ENCODE measurements around the gene ZSWIM8. TPM values are rescaled to one million over a fixed set of nuclear protein-coding genes. Genes with fewer than 3 reads are reported as not detected.

ZSWIM8 gene
- total and polyA plus RNA-seq, 5 donors, result 53.3 to 67.3 (median 62.6) TPM

- intact Hi-C loops (cut with DNase I), result no loop called here
Observed at GRCh38 chr10:73838008-73838567, 52.7 kb downstream of the ZSWIM8 start.

GRCh38 chr10:73838827-73839226, 53.4 kb downstream of the ZSWIM8 start:
- Histone ChIP-seq H3K4me1 (ENCODE audit: control insufficient read depth, insufficient read depth, low read length) (no peaks in the 10 kb centered on the region), H3K27ac (ENCODE audit: low read length) (no peak overlapping the region), H3K9me3 (ENCODE audit: control insufficient read depth, low read length) (no peaks in the 10 kb centered on the region), H3K4me3 (ENCODE audit: low read length) (no peak overlapping the region), H3K27me3 (ENCODE audit: control insufficient read depth, insufficient read depth) (no peaks in the 10 kb centered on the region)
- intact Hi-C loops (cut with DNase I), result no loop called here
- 95% methylated on average over 8 of the region's 8 CpGs for WGBS
- DNase-seq (no peak), ATAC-seq (no peak)

More at GRCh38 chr10:73838008-73838567, 52.7 kb downstream of the ZSWIM8 start:
- H3K27me3 ChIP-seq (ENCODE audit: control insufficient read depth, insufficient read depth), result no peaks in the 10 kb centered on the region
- DNase-seq (peak in 1 of 3 donors; percentile 13), ATAC-seq (no peak)
- no peak overlapping the region for H3K4me3 ChIP-seq (ENCODE audit: low read length)
- H3K4me1 ChIP-seq (ENCODE audit: control insufficient read depth, insufficient read depth, low read length), result no peaks in the 10 kb centered on the region
- H3K9me3 ChIP-seq (ENCODE audit: control insufficient read depth, low read length), result no peaks in the 10 kb centered on the region
- H3K27ac ChIP-seq (ENCODE audit: low read length), result no peak overlapping the region
- WGBS, result 85% methylated on average over 3 of the region's 3 CpGs

DNA sequence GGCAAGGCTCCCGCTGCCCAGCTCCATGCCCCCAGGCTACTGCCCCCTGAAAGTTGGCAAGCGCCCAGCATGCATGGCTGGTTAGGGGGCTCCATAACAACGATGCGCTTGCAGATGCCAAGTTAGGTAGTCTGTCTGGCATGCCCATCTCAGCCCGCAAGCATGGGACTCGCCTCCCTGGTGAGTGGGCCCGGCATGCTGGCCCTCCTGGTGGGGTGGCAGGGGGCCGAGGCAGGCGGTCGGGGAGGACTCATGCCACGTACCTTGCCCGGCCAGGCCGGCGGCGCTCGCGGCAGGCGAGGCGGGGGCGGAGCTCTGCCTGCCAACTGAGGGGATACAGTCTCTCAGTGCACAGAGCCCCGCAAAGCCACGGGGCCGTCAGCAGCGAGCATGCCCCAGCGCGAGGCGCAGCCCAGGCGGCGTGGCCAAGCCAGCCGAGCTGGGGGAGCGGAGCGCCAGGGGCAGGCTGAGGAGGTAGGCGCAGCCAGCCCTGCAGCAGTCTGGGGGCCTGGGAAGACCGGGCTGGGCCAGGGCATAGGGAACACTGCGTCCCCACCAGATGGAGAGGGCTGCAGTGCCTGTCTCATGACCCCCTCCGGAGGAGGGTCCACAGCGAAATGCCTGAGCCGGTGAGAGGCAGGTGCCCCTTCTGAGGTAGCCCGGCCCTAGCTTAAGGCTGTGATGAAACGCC, 54.0 kb downstream of the ZSWIM8 start:
- no peaks in the 10 kb centered on the region for H3K4me1 ChIP-seq (ENCODE audit: control insufficient read depth, insufficient read depth, low read length)
- intact Hi-C loops (cut with DNase I), result no loop called here
- H3K27ac ChIP-seq (ENCODE audit: low read length), result no peak overlapping the region
- no peak overlapping the region for H3K4me3 ChIP-seq (ENCODE audit: low read length)
- H3K27me3 ChIP-seq (ENCODE audit: control insufficient read depth, insufficient read depth), result no peaks in the 10 kb centered on the region
- DNase-seq (peak in 1 of 3 donors; percentile 62), ATAC-seq (no peak)
- H3K9me3 ChIP-seq (ENCODE audit: control insufficient read depth, low read length), result no peaks in the 10 kb centered on the region
- 96% methylated on average over 40 of the region's 40 CpGs for WGBS

DNA sequence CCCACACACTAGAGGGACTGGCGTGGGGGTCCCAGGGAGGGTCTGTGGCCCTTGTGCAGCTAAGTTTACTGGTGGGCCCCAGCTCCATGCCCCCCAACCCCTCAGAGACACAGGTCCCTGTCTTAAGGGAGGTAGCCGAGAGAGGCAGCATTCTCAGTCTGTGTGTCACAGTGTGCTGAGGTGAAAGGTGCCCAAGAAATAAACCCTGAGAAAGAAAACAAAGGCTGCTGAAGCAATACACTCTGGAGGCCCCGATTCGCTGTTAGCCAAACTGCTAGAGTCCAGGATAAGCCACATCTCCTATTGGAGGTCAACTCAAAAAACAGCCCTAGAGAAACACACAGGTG, 54.6 kb downstream of the ZSWIM8 start:
- Histone ChIP-seq H3K9me3 (ENCODE audit: control insufficient read depth, low read length) (no peaks in the 10 kb centered on the region), H3K4me3 (ENCODE audit: low read length) (no peak overlapping the region), H3K4me1 (ENCODE audit: control insufficient read depth, insufficient read depth, low read length) (no peaks in the 10 kb centered on the region), H3K27me3 (ENCODE audit: control insufficient read depth, insufficient read depth) (no peaks in the 10 kb centered on the region), H3K27ac (ENCODE audit: low read length) (no peak overlapping the region)
- peak in 1 of 3 donors; percentile 24 for DNase-seq
- 98% methylated on average over 4 of the region's 4 CpGs for WGBS
- no peak for ATAC-seq
- intact Hi-C loops (cut with DNase I), result no loop called here

GRCh38 chr10:73840403-73841060, 55.1 kb downstream of the ZSWIM8 start:
- Histone ChIP-seq H3K27me3 (ENCODE audit: control insufficient read depth, insufficient read depth) (no peaks in the 10 kb centered on the region), H3K4me1 (ENCODE audit: control insufficient read depth, insufficient read depth, low read length) (no peaks in the 10 kb centered on the region), H3K4me3 (ENCODE audit: low read length) (no peak overlapping the region), H3K27ac (ENCODE audit: low read length) (no peak overlapping the region), H3K9me3 (ENCODE audit: control insufficient read depth, low read length) (no peaks in the 10 kb centered on the region)
- no peak for ATAC-seq
- intact Hi-C loops (cut with DNase I), result no loop called here
- no peak for DNase-seq
- 87% methylated on average over 13 of the region's 13 CpGs for WGBS

GRCh38 chr10:73841061-73841421, 55.6 kb downstream of the ZSWIM8 start:
- Histone ChIP-seq H3K9me3 (ENCODE audit: control insufficient read depth, low read length) (no peaks in the 10 kb centered on the region), H3K27me3 (ENCODE audit: control insufficient read depth, insufficient read depth) (no peaks in the 10 kb centered on the region), H3K4me3 (ENCODE audit: low read length) (no peak overlapping the region), H3K4me1 (ENCODE audit: control insufficient read depth, insufficient read depth, low read length) (no peaks in the 10 kb centered on the region), H3K27ac (ENCODE audit: low read length) (no peak overlapping the region)
- DNase-seq (no peak), ATAC-seq (no peak)
- intact Hi-C loops (cut with DNase I), result no loop called here
- 89% methylated on average over 9 of the region's 9 CpGs for WGBS

- intact Hi-C loops (cut with DNase I), result no loop called here
- no peak for ATAC-seq
- H3K27ac ChIP-seq (ENCODE audit: low read length), result no peak overlapping the region
- H3K27me3 ChIP-seq (ENCODE audit: control insufficient read depth, insufficient read depth), result no peaks in the 10 kb centered on the region
- no peaks in the 10 kb centered on the region for H3K9me3 ChIP-seq (ENCODE audit: control insufficient read depth, low read length)
- no peak overlapping the region for H3K4me3 ChIP-seq (ENCODE audit: low read length)
- WGBS, result 88% methylated on average over 9 of the region's 9 CpGs
- no peaks in the 10 kb centered on the region for H3K4me1 ChIP-seq (ENCODE audit: control insufficient read depth, insufficient read depth, low read length)
- DNase-seq, result no peak
Observed at GRCh38 chr10:73841526-73842285, 56.3 kb downstream of the ZSWIM8 start.

DNA sequence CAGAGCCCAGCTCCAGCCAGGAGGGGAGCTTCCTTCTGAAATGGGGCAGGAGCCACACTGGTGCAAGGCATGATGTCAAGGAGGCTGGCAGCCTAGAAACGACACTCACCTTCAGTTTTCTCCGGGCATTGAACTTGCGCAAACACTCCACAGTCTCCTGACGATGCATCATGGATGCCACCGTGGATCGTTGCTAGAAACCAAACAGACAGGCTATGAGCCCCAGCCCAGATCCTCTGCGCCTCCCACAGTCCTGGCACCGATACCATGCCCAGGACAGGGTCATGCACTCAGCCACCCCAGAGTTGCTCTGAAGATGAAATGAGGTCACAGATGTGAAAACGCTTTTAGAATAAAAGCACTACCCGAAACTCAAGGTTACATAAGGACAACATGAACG, 56.9 kb downstream of the ZSWIM8 start:
- no peak overlapping the region for H3K27ac ChIP-seq (ENCODE audit: low read length)
- H3K4me3 ChIP-seq (ENCODE audit: low read length), result no peak overlapping the region
- DNase-seq (no peak), ATAC-seq (no peak)
- no peaks in the 10 kb centered on the region for H3K27me3 ChIP-seq (ENCODE audit: control insufficient read depth, insufficient read depth)
- no peaks in the 10 kb centered on the region for H3K4me1 ChIP-seq (ENCODE audit: control insufficient read depth, insufficient read depth, low read length)
- intact Hi-C loops (cut with DNase I), result no loop called here
- no peaks in the 10 kb centered on the region for H3K9me3 ChIP-seq (ENCODE audit: control insufficient read depth, low read length)
- WGBS, result 91% methylated on average over 11 of the region's 11 CpGs

GRCh38 chr10:73843261-73843660, 57.9 kb downstream of the ZSWIM8 start:
- Histone ChIP-seq H3K27ac (ENCODE audit: low read length) (no peak overlapping the region), H3K4me3 (ENCODE audit: low read length) (no peak overlapping the region), H3K4me1 (ENCODE audit: control insufficient read depth, insufficient read depth, low read length) (no peaks in the 10 kb centered on the region), H3K27me3 (ENCODE audit: control insufficient read depth, insufficient read depth) (no peaks in the 10 kb centered on the region), H3K9me3 (ENCODE audit: control insufficient read depth, low read length) (no peaks in the 10 kb centered on the region)
- intact Hi-C loops (cut with DNase I), result no loop called here
- ATAC-seq (no peak), DNase-seq (no peak)
- WGBS, result 82% methylated on average over 5 of the region's 5 CpGs

GRCh38 chr10:73847031-73847430, 61.6 kb downstream of the ZSWIM8 start:
- Histone ChIP-seq H3K27me3 (ENCODE audit: control insufficient read depth, insufficient read depth) (no peaks in the 10 kb centered on the region), H3K4me3 (ENCODE audit: low read length) (no peak overlapping the region), H3K27ac (ENCODE audit: low read length) (no peak overlapping the region), H3K4me1 (ENCODE audit: control insufficient read depth, insufficient read depth, low read length) (no peaks in the 10 kb centered on the region), H3K9me3 (ENCODE audit: control insufficient read depth, low read length) (no peaks in the 10 kb centered on the region)
- intact Hi-C loops (cut with DNase I), result no loop called here
- DNase-seq (peak in 1 of 3 donors; percentile 14), ATAC-seq (no peak)
- 94% methylated on average over 7 of the region's 7 CpGs for WGBS
